GM19324 (cell line): ENCODE measurements around the gene TARDBP.
"Not testable (repeated sequence)": the region's sequence is repeated elsewhere in the genome, so short reads cannot be mapped to it uniquely, and the experiment has no call there.

Source experiments
- ATAC-seq: cut with Tn5 transposase; IDR thresholded peaks from one replicate; pipeline ENCODE4 v1.9.1; 2021; ENCODE audit warnings: mild to moderate bottlenecking, moderate library complexity; ENCODE audit not compliant: unreplicated experiment, low FRiP score

TARDBP gene

GRCh38 chr1:11058595-11059154 lies 46.2 kb downstream of the TARDBP start:
- ATAC-seq = no peak

- ATAC-seq = peak; percentile 24
Measured at GRCh38 chr1:11059155-11059967, 46.9 kb downstream of the TARDBP start.

DNA sequence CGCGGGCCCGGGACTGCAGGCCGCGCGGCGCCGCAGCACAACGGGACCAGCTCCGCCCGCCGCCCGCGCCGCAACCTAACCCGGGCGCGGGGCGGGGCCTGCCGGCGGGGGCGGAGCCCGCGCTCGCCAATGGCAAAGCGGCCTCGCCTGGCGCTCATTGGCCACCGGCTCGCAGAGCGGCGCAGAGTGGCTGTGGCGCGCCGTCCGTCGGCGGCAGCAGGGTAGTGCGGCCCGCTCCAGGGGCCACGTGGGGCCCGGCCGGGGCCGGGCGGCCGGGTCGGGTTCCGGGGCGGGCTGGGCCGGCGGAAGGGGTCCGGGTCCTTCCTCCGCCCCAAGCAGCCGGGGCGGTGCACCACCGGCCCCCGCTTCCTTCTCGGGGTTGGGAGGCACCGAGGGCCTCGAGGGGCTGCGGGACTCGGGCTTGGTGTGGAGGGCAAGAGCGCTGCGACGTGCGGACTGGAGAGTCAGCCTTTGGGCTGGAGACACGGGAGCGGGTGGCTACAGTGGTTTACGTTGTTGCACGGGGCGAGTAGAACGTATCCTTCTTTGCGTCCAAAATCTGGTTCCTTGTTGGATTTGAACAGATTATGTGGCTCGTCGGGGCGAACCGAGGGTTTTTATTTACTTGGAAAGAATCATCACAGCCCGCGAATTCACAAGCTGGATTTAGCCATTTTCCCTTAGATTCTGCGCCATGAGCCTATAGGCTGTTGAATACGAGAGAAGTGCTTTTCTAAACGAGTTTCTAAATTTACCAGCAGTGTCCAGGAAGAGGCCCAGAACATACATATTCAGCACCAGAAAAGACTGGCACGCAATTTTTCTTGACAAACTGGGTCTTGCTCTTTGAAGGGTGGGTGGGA lies 47.7 kb downstream of the TARDBP start, which contains the start of gene SRM:
Gene SRM, minus strand, starts transcription at position 51 of the 863 bp plus-strand sequence. CDS start 75 bp downstream, outside the sequence.
- ATAC-seq = peak; percentile 92

DNA sequence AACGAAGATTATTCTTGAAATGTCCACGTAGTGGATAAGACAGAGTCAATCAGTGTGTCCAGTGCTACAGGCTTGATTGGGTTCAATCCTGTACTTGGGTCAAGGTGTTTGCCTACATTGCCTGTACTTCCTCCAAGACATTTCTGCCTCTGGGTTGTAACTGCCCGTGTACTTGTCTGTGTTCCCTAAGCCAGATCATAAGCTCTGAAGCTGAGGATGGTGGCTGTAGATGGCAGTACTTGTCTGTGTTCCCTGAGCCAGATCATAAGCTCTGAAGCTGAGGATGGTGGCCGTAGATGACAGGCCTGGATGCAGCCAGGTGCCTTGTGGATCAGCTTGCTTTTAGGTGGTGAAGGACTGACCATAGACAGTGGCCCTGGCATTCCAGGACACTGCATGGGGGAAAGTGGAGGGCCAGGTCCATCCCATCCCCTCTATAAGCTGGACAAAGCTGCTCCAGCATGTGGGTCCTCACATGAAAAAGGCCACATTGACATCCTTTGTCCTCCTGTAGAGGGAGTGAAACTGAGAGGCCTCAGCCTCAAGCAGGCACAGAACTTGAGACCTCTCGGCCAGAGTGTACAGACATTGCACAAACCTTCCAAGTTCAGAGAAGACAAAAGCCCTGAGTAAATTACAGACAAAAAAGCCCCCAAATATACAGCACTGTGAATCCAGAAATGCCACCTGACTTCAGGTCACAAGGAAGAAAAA lies 49.4 kb downstream of the TARDBP start:
- ATAC-seq = no peak

- no peak for ATAC-seq
Measured at GRCh38 chr1:11062965-11063401, 50.5 kb downstream of the TARDBP start.

GRCh38 chr1:11063937-11064537 lies 51.6 kb downstream of the TARDBP start:
- ATAC-seq = not testable (repeated sequence)

DNA sequence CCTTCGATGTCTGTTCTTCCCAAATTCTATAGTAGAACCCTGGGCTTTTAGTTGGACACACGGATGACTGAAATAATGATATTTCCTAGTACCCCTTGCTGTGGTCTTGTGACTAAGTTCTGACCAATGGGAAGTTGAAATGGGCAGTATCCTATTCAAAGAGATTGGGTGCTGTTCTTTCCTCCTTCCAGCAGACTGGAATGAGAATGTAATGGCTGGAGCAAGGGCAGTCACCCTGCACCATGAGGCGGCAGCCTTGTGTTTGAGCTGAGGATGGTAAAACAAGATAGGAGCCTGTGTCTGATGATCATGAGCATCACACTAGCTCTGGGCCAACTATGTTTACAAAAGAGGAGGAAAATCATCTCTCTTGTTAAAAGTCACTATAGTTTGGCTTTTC lies 52.5 kb downstream of the TARDBP start:
- no peak for ATAC-seq

DNA sequence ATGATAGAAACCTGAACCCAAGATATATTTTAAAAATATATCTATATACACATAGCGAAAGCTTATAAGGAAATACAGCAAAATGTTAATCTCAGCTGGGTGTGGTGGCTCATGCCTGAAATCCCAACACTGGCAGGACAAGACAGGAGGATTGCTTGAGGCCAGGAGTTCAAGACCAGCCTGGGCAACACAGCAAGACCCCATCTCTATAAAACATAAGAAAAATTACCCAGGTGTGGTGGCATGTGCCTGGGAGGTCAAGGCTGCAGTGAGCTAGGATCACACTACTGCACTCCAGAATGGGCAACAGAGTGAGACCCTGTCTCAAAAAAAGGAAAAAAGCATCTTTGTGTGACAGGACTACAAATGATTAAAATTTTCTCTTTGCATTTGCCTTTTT lies 53.3 kb downstream of the TARDBP start:
- no peak for ATAC-seq

GRCh38 chr1:11067716-11068599 lies 55.5 kb downstream of the TARDBP start:
- ATAC-seq = no peak

DNA sequence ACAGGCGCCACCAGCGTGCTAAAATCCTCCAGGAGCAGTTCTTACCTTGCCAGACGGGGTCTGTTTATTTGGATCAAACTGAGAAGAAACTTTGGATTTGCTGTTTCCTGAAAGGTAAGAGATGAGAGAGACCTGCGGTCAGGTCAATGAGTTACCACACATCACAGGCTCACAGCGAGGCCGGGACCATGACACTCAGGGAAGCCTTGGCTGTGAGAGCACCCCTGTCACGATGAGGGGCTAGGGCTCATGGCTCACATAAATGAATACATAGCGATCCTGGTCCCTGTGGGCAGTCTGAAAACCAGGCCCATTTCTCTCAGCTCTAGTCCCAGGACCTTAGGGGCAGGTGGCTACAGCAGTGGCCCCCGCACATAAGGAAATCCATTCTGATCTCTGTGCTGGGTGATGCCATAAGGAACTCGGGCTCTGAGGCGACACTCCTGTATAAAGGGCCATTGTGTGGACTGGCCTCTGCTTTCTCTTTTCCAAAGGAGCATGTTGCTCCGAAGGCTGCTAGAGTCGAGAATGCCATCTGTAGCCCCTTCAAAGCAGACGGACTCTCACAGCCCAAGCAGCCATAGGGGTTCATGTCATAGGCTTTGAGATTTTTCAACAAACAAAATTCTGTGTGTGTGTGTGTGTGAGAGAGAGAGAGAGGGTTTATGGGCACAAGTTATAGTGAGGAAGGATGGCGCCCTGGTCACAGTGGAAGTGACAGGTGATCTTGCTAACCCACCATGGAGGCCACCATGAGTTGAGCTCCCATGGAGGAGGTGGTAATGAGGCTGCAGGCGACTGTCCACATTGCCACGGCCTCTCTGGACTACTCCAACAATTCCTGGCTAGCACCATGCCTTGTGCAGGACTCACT lies 56.4 kb downstream of the TARDBP start:
- ATAC-seq = no peak

DNA sequence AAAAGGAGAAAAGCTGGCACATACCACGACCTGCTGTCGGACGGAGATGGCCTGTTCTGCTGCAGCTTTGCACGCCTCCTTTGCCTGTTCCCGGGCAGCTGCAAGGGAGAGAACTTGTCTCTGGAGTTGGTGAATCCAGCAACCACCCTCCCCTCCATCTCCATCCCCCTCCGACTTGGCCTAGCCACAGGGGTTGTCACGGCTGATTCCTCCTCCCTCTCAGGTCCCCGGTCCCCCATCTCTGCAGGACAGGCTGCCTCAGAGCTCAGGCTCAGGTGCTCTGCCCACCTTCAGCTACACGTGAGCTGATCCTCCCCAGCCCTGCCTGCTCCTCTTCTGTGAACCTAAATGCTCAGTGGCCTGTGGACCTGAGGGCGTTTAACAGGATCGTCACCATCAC lies 58.4 kb downstream of the TARDBP start:
- no peak for ATAC-seq

DNA sequence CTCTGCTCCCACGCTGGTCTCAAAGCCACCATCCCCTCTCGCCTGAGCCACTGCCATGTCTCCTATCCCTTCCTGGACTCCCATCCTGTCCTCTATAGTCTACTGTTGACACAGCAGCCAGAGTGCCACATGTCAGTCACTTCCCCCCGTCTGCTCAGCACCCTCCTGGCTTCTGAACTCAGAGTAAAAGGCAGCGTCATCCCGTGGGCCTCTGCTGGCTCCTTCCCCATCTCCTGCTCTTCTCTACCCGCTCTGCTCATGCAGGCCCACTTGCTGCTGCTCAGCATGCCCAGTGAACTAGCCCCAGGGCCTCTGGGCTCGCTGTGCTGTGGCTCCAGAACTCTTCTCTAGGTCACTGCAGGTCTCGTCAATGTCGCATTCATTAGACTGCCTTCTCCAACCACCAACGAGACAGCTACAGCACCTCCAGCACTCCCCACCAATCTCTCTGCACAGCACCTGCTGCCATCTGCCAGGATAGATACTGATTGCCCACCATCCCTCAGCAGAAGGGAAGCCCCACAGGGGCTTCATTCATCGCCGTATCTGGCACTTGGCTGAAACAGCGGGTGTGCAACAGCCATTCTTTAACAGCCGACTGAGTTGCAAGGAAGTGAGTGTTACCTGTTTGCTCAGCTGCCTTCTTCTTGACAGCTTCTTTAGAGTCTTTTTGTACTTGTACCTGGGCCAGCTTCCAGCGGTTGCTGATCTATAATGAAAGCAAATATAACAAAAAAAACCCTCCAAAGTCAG lies 59.2 kb downstream of the TARDBP start:
- no peak for ATAC-seq

- ATAC-seq = no peak
Measured at GRCh38 chr1:11072216-11072917, 59.9 kb downstream of the TARDBP start.

GRCh38 chr1:11073398-11073797 lies 60.9 kb downstream of the TARDBP start:
- ATAC-seq = not testable (repeated sequence)
